Thyroid gland (tissue), 4 donors: ENCODE data around the gene FRMPD1.

ENCODE experiments used
- CTCF ChIP-seq, 6 experiments: fragments of 200-600 bp in 3 of 6; fragments of 450-650 bp in 3 of 6; sonication (generic) in 3 of 6; IDR thresholded peaks; one replicate each; pipeline ENCODE4 v1.5.1; 2016 to 2019; ENCODE audit warnings: antibody characterized with exemption in 6 of 6, mild to moderate bottlenecking in 2 of 6, inconsistent platforms in 1 of 6, moderate library complexity in 1 of 6
- POLR2A ChIP-seq, 2 donors: fragments of 450-650 bp; IDR thresholded peaks; one replicate each; pipeline ENCODE4 v1.6.1; 2017; ENCODE audit warnings: antibody characterized with exemption in 2 of 2, mild to moderate bottlenecking in 2 of 2, moderate library complexity in 1 of 2

- TF ChIP-seq CTCF (IDR thresholded peaks at IDR 0.05), result no peak
- TF ChIP-seq POLR2A (IDR thresholded peaks at IDR 0.05), result no peak
Measured at GRCh38 chr9:37710046-37710445, 59.3 kb downstream of the FRMPD1 start.
